ENCODE results near the gene SAT1. TPM values are rescaled to one million over a fixed set of nuclear protein-coding genes. Genes with fewer than 3 reads are reported as not detected.

Gene SAT1
- total and polyA plus RNA-seq, 2 of the 13 experiments (the other 11 are each of a cell fraction or from before 2014, with no cell fraction given) = 216 to 1,243 TPM

GRCh38 chrX:23788521-23788920 is 5.5 kb downstream of the SAT1 start:
- ATAC-seq (peak; percentile 53), DNase-seq (ENCODE audit: low spot score) (no peak), FAIRE-seq (no peak)
- in situ Hi-C loops (cut with HindIII; ENCODE audit: extremely low pct_ligation_motif_present, low pct_unique_long_range_greater_than_20kb) = no loop called here
- TF ChIP-seq ZNF629 (CRISPR knock-in tag; conservative IDR thresholded peaks at IDR 0.05) = peak; percentile 73
- TF ChIP-seq HNF1A (IDR thresholded peaks at IDR 0.05; ENCODE audit: low read depth) = 0 out of 2 replicates have a peak, but pooled peaks have one; percentile 23
- TF ChIP-seq HNF1A (CRISPR knock-in tag; IDR thresholded peaks at IDR 0.05; ENCODE audit: borderline replicate concordance) = no peak
- no peak for TF ChIP-seq SOX6 (IDR thresholded peaks at IDR 0.05)
- no peak for TF ChIP-seq SOX6 (CRISPR knock-in tag; IDR thresholded peaks at IDR 0.05)
- Histone ChIP-seq H3K36me3 (replicated peaks in 1 of 2; ENCODE audit: control insufficient read depth in 1 of 2, insufficient read depth in 2 of 2, low read length in 2 of 2) (peaks cover 0 to 1% of the 10 kb centered on the region in 2 experiments; a peak in 2 of 5 replicates), H3K4me2 (ENCODE audit: low read depth, low read length) (peak overlapping the region; percentile 24), H3K79me2 (ENCODE audit: insufficient read depth, low read length) (peaks cover 17% of the 10 kb centered on the region), H3K9ac (ENCODE audit: insufficient read depth, low read depth, low read length) (no peak overlapping the region), H3K4me3 (replicated peaks in 1 of 3; ENCODE audit: insufficient read depth in 1 of 3, low read depth in 2 of 3, low read length in 3 of 3) (no peak overlapping the region), H2AFZ (ENCODE audit: low read length) (no peak overlapping the region), H3K4me1 (ENCODE audit: insufficient read depth, low read length) (peaks cover 34% of the 10 kb centered on the region), H3K27ac (ENCODE audit: extremely low read length, insufficient read depth, low read length) (peak overlapping the region; percentile 52), H3K9me3 (ENCODE audit: low read length) (no peaks in the 10 kb centered on the region), H4K20me1 (ENCODE audit: insufficient read depth, low read length) (peaks cover 17% of the 10 kb centered on the region), H3K27me3 (ENCODE audit: control insufficient read depth in 1 of 2, insufficient read depth in 2 of 2, low read length in 2 of 2) (no peaks in the 10 kb centered on the region; a peak in 1 of 5 replicates)
- no TSS peak for BruUV-seq (replicated peaks)
- intact Hi-C loops (cut with micrococcal nuclease; ENCODE audit: unreplicated experiment) = loop anchor here (10.0 kb wide), 1 partner anchor 1944 kb away; no protein-coding TSS in a partner anchor
- CTCF ChIA-PET (ENCODE audit: low intra/inter-chr PET ratio, low total read pairs) = no interaction called here
- POLR2A ChIA-PET = interaction anchor here (1.3 kb wide), 1 partner anchor 12 kb away, joined by 3 read pairs; no protein-coding TSS in a partner anchor

Measured in HepG2 (cell line).